ENCODE measurements around the gene RBM10.

GRCh38 chrX:47179221-47179927 lies 34.4 kb downstream of the RBM10 start:
- TF ChIP-seq EZH2 (IDR thresholded peaks at IDR 0.05; ENCODE audit: borderline replicate concordance, low read depth, low read length, poor library complexity, severe bottlenecking) (no peak), CTCF (conservative IDR thresholded peaks at IDR 0.05; ENCODE audit: low read depth, low read length) (no peak)

Data from A673 (cell line).